ENCODE measurements around the gene DOCK4. TPM values are rescaled to one million over a fixed set of nuclear protein-coding genes. Genes with fewer than 3 reads are reported as not detected.

Gene DOCK4
- total RNA-seq, 1 experiment from 2014 or later: 4.9 TPM

DNA sequence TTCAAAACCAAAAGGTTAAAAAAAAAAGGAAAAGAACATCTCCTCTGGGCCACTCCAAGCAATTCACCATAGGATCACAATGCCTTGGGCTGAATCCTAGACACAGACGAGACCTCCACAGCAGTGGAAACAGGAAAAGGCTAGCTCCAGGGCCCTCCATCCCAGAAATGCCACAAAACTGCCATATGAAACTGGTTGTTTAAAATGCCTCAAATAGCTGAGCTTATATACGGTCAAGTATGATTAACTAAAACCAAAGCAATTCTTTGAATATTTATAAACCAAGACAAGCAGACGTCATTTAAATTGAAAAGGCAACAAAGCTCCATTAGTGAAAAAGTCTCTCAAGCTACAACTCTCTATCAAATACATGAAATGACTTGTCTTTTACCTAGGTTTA is 63.1 kb downstream of the DOCK4 start:
- no peak overlapping the region for H3K27ac Mint-ChIP-seq
- no peak overlapping the region for H3K4me3 Mint-ChIP-seq

More for the DNA sequence above, 63.1 kb downstream of the DOCK4 start:
- Histone ChIP-seq H4K5ac (ENCODE audit: insufficient read length, low read depth, low read length) (no peak overlapping the region), H3K4ac (ENCODE audit: low read depth, low read length) (no peak overlapping the region), H3K79me2 (ENCODE audit: insufficient read depth, low read length) (no peaks in the 10 kb centered on the region; the same call in 1 of the 2 replicates), H2AK5ac (ENCODE audit: insufficient read length, low read length) (no peak overlapping the region), H2BK5ac (ENCODE audit: insufficient read length, low read length) (no peak overlapping the region), H3K27me3 (ENCODE audit: insufficient read depth, low read length) (no peaks in the 10 kb centered on the region), H3K56ac (ENCODE audit: insufficient read length, low read depth, low read length) (no peak overlapping the region), H3K4me2 (ENCODE audit: insufficient read depth, insufficient read length, low read length) (no peak overlapping the region), H2BK120ac (ENCODE audit: low read depth, low read length, poor library complexity, severe bottlenecking) (no peak overlapping the region), H3K4me1 (ENCODE audit: insufficient read depth, low read length) (peaks cover 6% of the 10 kb centered on the region; the same call in 1 of the 2 replicates), H2BK12ac (ENCODE audit: insufficient read length, low read depth, low read length) (no peak overlapping the region), H3K27ac (ENCODE audit: insufficient read length, low read depth, low read length) (no peak overlapping the region), H3K14ac (ENCODE audit: insufficient read depth, low read length) (no peak overlapping the region), H2BK15ac (ENCODE audit: low read depth, low read length) (no peak overlapping the region), H3K9me3 (ENCODE audit: control insufficient read depth, low read depth, low read length) (no peaks in the 10 kb centered on the region), H3K9ac (ENCODE audit: extremely low read depth, insufficient read length, low read length) (no peak overlapping the region), H4K20me1 (ENCODE audit: control insufficient read depth, insufficient read depth, insufficient read length) (no peaks in the 10 kb centered on the region), H3K18ac (ENCODE audit: insufficient read length, low read depth, low read length) (no peak overlapping the region), H4K91ac (ENCODE audit: insufficient read length, low read depth, low read length) (no peak overlapping the region), H3K23ac (ENCODE audit: insufficient read length, low read depth, low read length) (no peak overlapping the region), H3K79me1 (ENCODE audit: insufficient read depth, low read depth, low read length, poor library complexity, severe bottlenecking) (peaks cover 4% of the 10 kb centered on the region), H3K23me2 (ENCODE audit: insufficient read length, low read depth, low read length, poor library complexity, severe bottlenecking) (no peaks in the 10 kb centered on the region), H3T11ph (ENCODE audit: low read length) (no peak overlapping the region), H4K8ac (replicated peaks; ENCODE audit: insufficient read length, low read depth, low read length) (no peak overlapping the region), H2BK20ac (ENCODE audit: low read depth, low read length, poor library complexity, severe bottlenecking) (no peak overlapping the region), H2AFZ (ENCODE audit: low read length) (no peak overlapping the region)
- Mint-ChIP-seq H3K36me3 (ENCODE audit: insufficient read depth in 1 of 3, low read depth in 3 of 3) (no peaks in the 10 kb centered on the region), H3K4me1 (peaks cover 6 to 8% of the 10 kb centered on the region in 2 experiments; a peak in 3 of 4 replicates), H3K9me3 (no peaks in the 10 kb centered on the region), H3K27me3 (ENCODE audit: low read depth) (no peaks in the 10 kb centered on the region)
- no CpG with 5 or more reads among the region's 3 CpGs for WGBS (ENCODE audit: extremely low coverage, insufficient read length, low lambda C conversion rate)
- TF ChIP-seq CTCF (conservative IDR thresholded peaks at IDR 0.05): no peak
- DNase-seq: no peak
